Measurements from ENCODE around the gene ACBD3. TPM values are rescaled to one million over a fixed set of nuclear protein-coding genes. Genes with fewer than 3 reads are reported as not detected.

ACBD3 gene
- total and polyA plus RNA-seq, 12 donors = 5.4 to 49.1 (median 33.1) TPM

- H3K4me1 ChIP-seq (replicated peaks in 1 of 2) = no peaks in the 10 kb centered on the region
- DNase-seq = no peak
- TF ChIP-seq POLR2A (IDR thresholded peaks at IDR 0.05) = no peak
- TF ChIP-seq CTCF (IDR thresholded peaks at IDR 0.05) = no peak
- 76 to 86% (median 80%) methylated on average over 5 to 8 of the region's 8 CpGs for WGBS, 4 donors
- intact Hi-C loops (cut with DNase I) = no loop called here
- no peaks in the 10 kb centered on the region for H3K36me3 ChIP-seq (replicated peaks in 1 of 2)
- no peak overlapping the region for H3K27ac ChIP-seq
- no peaks in the 10 kb centered on the region for H3K9me3 ChIP-seq (replicated peaks in 1 of 3)
- no peak overlapping the region for H3K4me3 ChIP-seq
- no peaks in the 10 kb centered on the region for H3K27me3 ChIP-seq
Observed at GRCh38 chr1:226212545-226212944, 26.0 kb upstream of the ACBD3 start.

DNA sequence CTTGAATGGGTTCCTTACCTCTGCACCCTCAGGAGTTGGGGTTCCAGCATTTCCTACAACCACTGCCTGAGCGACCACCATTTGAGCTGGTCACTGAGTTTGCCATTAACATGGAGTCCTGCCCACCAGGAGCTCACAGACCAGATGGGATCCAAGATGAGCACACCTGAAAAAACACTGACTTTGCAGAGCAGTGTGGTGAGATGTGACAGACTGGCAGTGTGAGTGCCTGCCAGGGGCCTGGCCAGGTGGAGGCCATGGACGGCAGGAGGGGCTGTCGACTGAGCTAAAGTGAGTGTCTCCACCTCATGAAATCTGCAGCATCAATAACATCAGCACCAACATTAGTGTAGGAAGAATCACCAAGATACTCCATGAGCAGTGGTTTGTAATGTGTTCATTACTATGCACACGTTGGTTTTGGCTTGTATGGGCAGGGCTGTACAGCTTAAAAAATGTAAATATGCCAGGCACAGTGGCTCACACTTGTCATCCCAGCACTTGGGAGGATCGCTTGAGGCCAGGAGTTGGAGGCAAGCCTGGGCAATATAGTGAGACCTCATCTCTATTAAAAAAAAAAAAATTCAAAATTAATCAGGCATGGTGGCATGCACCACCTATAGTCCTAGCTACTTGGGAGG, 24.8 kb upstream of the ACBD3 start:
- intact Hi-C loops (cut with DNase I) = no loop called here
- Histone ChIP-seq H3K36me3 (replicated peaks in 1 of 2) (no peaks in the 10 kb centered on the region), H3K4me3 (no peak overlapping the region), H3K4me1 (replicated peaks in 1 of 2) (no peaks in the 10 kb centered on the region), H3K27ac (no peak overlapping the region), H3K27me3 (no peaks in the 10 kb centered on the region), H3K9me3 (replicated peaks in 1 of 3) (no peaks in the 10 kb centered on the region)
- 77 to 86% (median 86%) methylated on average over 5 of the region's 5 CpGs for WGBS, 4 donors
- no peak for DNase-seq
- TF ChIP-seq POLR2A (IDR thresholded peaks at IDR 0.05) = no peak
- no peak for TF ChIP-seq CTCF (IDR thresholded peaks at IDR 0.05)

DNA sequence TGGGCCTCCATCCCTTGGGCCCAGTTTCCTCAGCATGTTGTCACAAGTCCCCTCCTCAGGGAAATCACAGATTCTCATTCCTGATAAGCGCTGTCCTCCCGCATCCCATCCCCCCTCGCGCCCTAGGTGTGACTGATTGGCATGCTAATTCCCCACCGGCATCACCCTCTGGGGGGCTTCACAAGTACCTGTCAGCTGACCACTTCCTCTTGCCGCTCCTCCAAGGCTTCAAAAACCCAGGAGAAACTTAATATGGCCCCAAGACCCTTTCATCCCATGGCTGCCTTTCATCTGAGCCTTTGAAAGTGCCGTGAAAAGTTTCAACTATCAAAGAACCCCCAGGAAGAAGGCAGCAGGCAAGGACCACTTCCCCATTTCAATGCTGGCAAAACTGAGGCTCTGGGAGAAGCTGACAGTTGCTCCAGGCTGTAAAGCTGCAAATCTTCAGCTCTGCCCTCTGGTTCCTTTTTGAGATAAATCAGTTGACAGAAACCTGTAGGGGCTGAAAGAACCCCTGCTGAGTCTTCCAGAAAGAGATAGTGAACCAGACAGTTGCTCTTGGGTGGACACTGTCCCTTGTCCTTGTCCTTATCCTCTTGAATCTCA, 24.1 kb upstream of the ACBD3 start:
- H3K27me3 ChIP-seq = no peaks in the 10 kb centered on the region
- H3K9me3 ChIP-seq (replicated peaks in 1 of 3) = no peaks in the 10 kb centered on the region
- WGBS, 4 donors = 74 to 78% (median 76%) methylated on average over 7 of the region's 7 CpGs
- H3K4me3 ChIP-seq = no peak overlapping the region
- intact Hi-C loops (cut with DNase I) = no loop called here
- TF ChIP-seq POLR2A (IDR thresholded peaks at IDR 0.05) = no peak
- no peak for TF ChIP-seq CTCF (IDR thresholded peaks at IDR 0.05)
- no peaks in the 10 kb centered on the region for H3K4me1 ChIP-seq (replicated peaks in 1 of 2)
- H3K36me3 ChIP-seq (replicated peaks in 1 of 2) = no peaks in the 10 kb centered on the region
- H3K27ac ChIP-seq = no peak overlapping the region
- no peak for DNase-seq

DNA sequence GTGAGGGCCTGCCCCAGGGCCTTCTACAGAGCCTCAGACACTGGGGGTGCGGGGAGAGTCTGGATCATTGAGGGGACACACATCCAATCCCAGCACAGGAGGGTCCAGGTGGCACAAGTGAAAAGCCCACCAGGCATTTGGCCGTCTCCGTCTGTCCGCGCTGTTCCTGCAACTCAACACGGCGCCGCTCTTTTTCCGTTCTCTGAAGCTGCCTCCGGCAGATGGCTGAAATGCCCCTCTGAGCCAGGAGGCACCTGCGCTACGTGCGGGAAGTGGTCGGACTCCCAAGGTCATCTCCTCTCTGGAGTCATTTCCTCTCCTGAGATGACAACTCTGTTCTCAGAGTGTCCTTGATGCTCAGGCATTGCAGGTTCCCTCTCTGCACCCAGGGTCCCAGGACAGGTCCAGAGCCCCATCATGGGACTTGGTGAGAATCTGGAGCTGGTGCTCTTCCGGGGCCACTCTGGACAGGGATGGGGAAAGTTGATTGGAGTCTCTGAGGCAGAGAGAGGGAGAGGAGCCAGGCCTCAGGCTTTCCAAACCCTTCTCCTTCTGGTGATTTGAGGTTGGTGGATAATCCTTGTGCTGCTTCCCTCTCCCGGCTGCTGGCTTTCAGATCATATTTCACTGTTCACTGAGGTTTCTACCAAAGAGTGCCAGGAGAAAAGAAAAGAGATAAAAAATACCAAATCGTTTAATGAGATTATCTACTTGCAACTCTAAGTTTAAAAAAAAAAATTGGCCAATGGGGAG, 22.9 kb upstream of the ACBD3 start:
- intact Hi-C loops (cut with DNase I) = loop anchor here in 1 of 2 donors (10.0 kb wide), 1 partner anchor 115 kb away; no protein-coding TSS in a partner anchor
- TF ChIP-seq POLR2A (IDR thresholded peaks at IDR 0.05) (no peak), CTCF (IDR thresholded peaks at IDR 0.05) (no peak)
- 63 to 75% (median 68%) methylated on average over 16 to 17 of the region's 17 CpGs for WGBS, 4 donors
- Histone ChIP-seq H3K4me1 (replicated peaks in 1 of 2) (no peaks in the 10 kb centered on the region), H3K27ac (no peak overlapping the region), H3K4me3 (no peak overlapping the region), H3K9me3 (replicated peaks in 1 of 3) (no peaks in the 10 kb centered on the region), H3K27me3 (no peaks in the 10 kb centered on the region), H3K36me3 (replicated peaks in 1 of 2) (no peaks in the 10 kb centered on the region)
- no peak for DNase-seq
